NCI-H524 (cell line): Measurements from ENCODE around the gene HIF3A.

Source experiments
- DNase-seq, 2 experiments: peaks; one replicate each; lab custom pipeline; 2025; lab: John Stamatoyannopoulos, UW

HIF3A gene

GRCh38 chr19:46328079-46328478 is 31.2 kb downstream of the HIF3A start:
- DNase-seq = no peak

GRCh38 chr19:46330319-46330918 is 33.6 kb downstream of the HIF3A start:
- DNase-seq = no peak

DNA sequence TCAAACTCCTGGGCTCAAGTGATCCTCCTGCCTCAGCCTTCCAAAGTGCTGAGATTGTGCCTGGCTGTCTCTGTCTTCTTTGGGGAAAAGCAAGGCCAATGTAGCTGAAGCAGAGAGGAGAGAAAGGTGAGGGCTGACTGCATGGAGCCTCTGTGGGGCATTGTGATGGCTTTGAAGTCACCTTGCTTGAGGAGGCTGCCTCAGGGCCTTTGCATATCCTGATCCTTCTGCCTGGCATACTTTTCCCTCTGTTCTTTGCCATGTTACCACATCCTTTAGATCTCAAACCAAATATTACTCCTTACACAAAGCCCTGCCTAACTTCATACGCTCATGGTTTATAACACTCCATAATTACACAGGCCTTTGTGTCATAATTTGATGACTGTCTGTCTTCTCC is 40.6 kb downstream of the HIF3A start:
- DNase-seq = no peak

DNA sequence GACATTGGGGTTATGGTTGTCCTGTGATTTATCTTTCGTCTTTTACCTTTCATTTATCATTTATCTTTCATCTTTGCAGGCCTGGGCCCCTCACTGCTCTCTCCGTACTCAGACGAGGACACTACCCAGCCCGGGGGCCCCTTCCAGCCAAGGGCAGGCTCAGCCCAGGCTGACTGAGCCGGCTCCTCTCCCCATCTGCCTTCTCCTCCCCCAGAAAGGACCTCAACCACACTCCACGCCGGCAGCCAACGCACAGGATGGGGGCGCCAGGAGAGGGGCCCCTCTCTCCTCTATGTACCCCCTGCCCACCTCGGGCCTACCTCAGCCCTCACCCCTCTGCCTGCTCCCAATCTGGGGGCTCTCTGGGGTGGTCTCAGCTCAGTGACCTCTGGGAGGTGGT is 42.6 kb downstream of the HIF3A start:
- no peak for DNase-seq

GRCh38 chr19:46340051-46340659 is 43.3 kb downstream of the HIF3A start:
- no peak for DNase-seq

GRCh38 chr19:46341937-46342336 is 45.1 kb downstream of the HIF3A start:
- no peak for DNase-seq

DNA sequence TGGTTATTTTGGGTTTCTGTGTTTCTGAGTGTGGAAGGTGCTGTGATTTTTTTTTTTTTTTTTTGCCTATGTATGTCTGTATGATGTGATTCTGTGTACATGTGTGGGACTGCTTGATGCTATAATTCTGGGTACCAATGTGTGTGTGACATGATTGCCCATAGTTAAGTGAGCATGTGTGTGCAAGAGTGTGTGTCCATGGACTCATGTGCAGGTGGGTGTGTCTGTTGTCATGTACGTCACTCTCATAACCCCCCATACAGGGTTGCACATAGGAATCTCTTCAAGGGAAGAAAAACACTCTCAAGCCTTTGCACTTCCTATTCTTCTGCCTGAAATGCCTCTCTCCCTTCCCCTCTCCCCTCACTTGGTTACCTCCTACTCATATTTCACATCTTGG is 47.5 kb downstream of the HIF3A start:
- no peak for DNase-seq

- DNase-seq = no peak
These were observed 48.3 kb downstream of the HIF3A start for GRCh38 chr19:46345157-46345556.

DNA sequence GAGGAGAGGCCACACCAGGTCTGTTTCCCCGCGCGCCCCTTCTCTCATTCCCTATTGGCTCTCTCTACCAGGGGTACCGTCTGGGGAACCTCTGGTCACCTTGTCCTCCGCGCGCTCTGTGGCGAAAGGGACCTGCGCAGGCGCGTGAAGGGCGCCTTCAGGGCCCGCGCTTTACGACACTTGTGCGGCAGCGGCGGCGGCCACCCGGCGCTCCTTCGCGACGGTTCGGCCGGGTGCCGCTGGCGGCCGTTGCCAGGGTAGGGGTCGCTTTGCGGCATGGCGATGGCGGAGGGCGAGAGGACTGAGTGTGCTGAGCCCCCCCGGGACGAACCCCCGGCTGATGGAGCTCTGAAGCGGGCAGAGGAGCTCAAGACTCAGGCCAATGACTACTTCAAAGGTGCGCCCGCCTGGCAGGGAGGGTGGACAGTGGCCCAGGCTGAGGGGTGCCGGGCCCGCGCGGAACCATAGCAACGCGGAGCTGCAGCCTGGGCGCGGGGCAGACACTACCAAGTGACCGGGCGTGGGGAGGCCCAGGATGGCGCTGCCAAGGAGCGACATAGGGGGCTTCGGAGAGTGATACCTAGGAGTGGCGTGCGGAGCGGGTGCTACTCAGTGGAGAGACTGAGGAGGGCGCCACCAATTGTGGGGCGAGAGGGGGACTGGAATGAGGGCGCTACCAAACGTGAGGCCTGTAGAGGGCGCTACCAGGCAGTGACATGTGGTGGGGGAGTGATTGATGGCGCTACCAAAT is 50.2 kb downstream of the HIF3A start, which contains the start of gene PPP5C:
Gene PPP5C, plus strand, starts transcription at position 267 of the 751 bp plus-strand sequence. Its CDS starts 10 bp downstream, at position 277.
- peak; percentile 84 to 94 for DNase-seq

DNA sequence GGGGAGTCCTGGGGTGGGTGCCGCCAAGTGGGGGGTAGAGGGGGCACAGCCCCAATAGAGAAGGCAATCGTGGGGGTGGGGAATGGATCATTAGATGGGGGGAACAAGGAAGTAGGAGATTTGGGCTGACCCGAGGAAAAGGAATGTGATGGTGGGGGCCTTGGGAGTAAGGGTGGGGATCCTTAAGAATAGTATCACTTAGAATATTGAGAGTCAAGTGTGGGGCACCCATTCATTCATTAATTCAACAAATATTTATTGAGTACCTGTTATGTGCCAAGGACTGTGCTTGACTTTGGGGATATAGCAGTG is 50.7 kb downstream of the HIF3A start:
- DNase-seq = no peak

DNA sequence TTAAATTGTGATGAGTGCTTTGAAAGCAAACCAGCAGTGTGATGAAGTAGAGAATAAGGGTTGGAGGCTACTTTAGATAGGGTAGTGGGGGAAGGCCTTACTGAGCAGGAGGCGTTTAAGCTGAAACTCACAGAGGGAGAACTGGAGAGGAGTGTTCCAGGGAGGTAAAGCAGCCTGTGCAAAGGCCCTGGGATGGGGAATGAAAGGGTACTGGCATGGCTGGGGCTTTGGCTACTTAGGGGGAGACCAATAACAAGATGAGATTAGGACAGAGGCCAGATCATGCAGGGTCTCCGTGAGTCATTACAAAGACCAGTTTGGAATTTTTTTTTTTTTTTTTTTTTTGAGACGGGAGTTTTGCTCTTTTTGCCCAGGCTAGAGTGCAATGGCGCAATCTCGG is 51.1 kb downstream of the HIF3A start:
- DNase-seq = no peak

DNA sequence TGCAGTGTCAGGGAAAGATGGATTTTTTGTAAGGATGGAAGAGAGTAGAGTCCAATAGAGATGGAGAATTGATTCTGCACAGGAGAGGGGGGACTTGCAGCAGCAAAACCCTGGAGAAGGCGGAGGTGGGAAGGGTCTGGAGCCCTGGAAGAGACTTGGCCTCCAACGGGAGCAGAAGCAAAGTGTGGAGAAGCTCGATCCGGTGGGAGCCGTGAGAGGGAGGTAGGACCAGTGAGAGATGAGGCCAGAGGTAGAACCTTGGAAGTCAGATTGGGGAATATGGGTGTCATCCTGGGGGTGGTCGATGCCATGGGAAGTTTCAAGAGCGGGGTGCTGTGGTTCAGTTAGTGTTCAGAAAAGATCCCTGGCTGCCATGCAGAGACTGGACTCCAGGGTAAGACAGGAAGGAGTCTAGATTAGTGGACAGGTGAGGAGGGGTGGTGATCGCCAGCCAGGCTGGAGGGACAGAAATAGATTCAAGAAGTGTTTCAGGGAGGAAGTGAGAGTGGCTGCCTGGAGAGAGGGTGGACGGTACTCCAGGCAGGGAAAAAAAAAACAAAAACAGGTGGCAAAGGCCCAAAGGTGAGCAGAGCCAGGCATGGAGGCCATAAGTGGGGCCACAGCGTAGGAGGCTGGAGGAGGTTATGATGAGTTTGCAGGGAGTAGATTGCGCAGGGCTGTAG is 52.6 kb downstream of the HIF3A start:
- no peak for DNase-seq

GRCh38 chr19:46350029-46350757 is 53.4 kb downstream of the HIF3A start:
- DNase-seq = no peak

- no peak for DNase-seq
These were observed 53.9 kb downstream of the HIF3A start for GRCh38 chr19:46350758-46351159.

- no peak for DNase-seq
These were observed 54.6 kb downstream of the HIF3A start for GRCh38 chr19:46351241-46352041.

GRCh38 chr19:46353730-46354528 is 57.1 kb downstream of the HIF3A start:
- DNase-seq = no peak

GRCh38 chr19:46355234-46356148 is 58.6 kb downstream of the HIF3A start:
- DNase-seq = no peak

GRCh38 chr19:46356149-46357055 is 59.6 kb downstream of the HIF3A start:
- DNase-seq = no peak
